Activated naive CD4-positive, alpha-beta T cell treated with anti-CD3 and anti-CD28 coated beads, Interleukin-2, amount 50 U/mL, for 72 hours (primary cell): ENCODE results near the gene NKD2. TPM values are rescaled to one million over a fixed set of nuclear protein-coding genes. Genes with fewer than 3 reads are reported as not detected.
"Not testable (repeated sequence)": the region's sequence is repeated elsewhere in the genome, so short reads cannot be mapped to it uniquely, and the experiment has no call there.

Experiments used
- ATAC-seq, 2 donors: fragments of 150-1000 bp; cut with Tn5 transposase; 2 replicates each; pipeline ENCODE4 v1.10.0; 2021; ENCODE audit warnings: mild to moderate bottlenecking in 2 of 2, moderate library complexity in 2 of 2
- DNase-seq, 2 donors: peaks; one replicate each; pipeline ENCODE4 v3.0.0; 2021 to 2022; ENCODE audit warnings: low spot score in 2 of 2
- H3K27ac Mint-ChIP-seq, 2 donors: one replicate each; pipeline ENCODE4 v1.8.0; 2022; ENCODE audit warnings: mild to moderate bottlenecking in 2 of 2, mixed read lengths in 2 of 2
- H3K36me3 Mint-ChIP-seq, 2 donors: one replicate each; pipeline ENCODE4 v1.8.0; 2022; ENCODE audit warnings: mixed read lengths in 2 of 2
- H3K9me3 Mint-ChIP-seq, 2 donors: one replicate each; pipeline ENCODE4 v1.8.0; 2022; ENCODE audit warnings: mixed read lengths in 2 of 2
- total RNA-seq, 2 donors: library from RNA; stranded (reverse); gene quantifications; one replicate each; pipeline ENCODE4 v1.2.3, GENCODE V29; 2022

Gene NKD2
- total RNA-seq, 2 donors from 2014 or later = 1.8 to 14.6 TPM

- DNase-seq (no peak), ATAC-seq (no peak)
- no peaks in the 10 kb centered on the region for H3K9me3 Mint-ChIP-seq
- H3K36me3 Mint-ChIP-seq = no peaks in the 10 kb centered on the region
- H3K27ac Mint-ChIP-seq = peak overlapping the region in 1 of 2 donors; percentile 54
These were observed 66.9 kb downstream of the NKD2 start for GRCh38 chr5:1075555-1075881.

GRCh38 chr5:1075931-1076330, 67.3 kb downstream of the NKD2 start:
- Mint-ChIP-seq H3K36me3 (no peaks in the 10 kb centered on the region), H3K27ac (peak overlapping the region in 1 of 2 donors; percentile 54), H3K9me3 (no peaks in the 10 kb centered on the region)
- DNase-seq (no peak), ATAC-seq (peak in 1 of 2 donors; percentile 7)

GRCh38 chr5:1076406-1076805, 67.8 kb downstream of the NKD2 start:
- DNase-seq (no peak), ATAC-seq (no peak)
- Mint-ChIP-seq H3K36me3 (no peaks in the 10 kb centered on the region), H3K9me3 (no peaks in the 10 kb centered on the region), H3K27ac (peak overlapping the region; percentile 54 to 68)

- ATAC-seq (no peak), DNase-seq (no peak)
- H3K27ac Mint-ChIP-seq = no peak overlapping the region
- no peaks in the 10 kb centered on the region for H3K9me3 Mint-ChIP-seq
- no peaks in the 10 kb centered on the region for H3K36me3 Mint-ChIP-seq
These were observed 68.4 kb downstream of the NKD2 start for GRCh38 chr5:1077026-1077425.

- DNase-seq (no peak), ATAC-seq (no peak)
- Mint-ChIP-seq H3K36me3 (no peaks in the 10 kb centered on the region), H3K27ac (no peak overlapping the region), H3K9me3 (no peaks in the 10 kb centered on the region)
These were observed 69.0 kb downstream of the NKD2 start for GRCh38 chr5:1077491-1078020.

- Mint-ChIP-seq H3K9me3 (no peaks in the 10 kb centered on the region), H3K27ac (no peak overlapping the region), H3K36me3 (no peaks in the 10 kb centered on the region)
- no peak for DNase-seq
- ATAC-seq = no peak
These were observed 69.6 kb downstream of the NKD2 start for GRCh38 chr5:1078206-1078605.

- Mint-ChIP-seq H3K36me3 (no peaks in the 10 kb centered on the region), H3K9me3 (no peaks in the 10 kb centered on the region), H3K27ac (peak overlapping the region in 1 of 2 donors; percentile 50)
- ATAC-seq (no peak), DNase-seq (no peak)
These were observed 70.2 kb downstream of the NKD2 start for GRCh38 chr5:1078851-1079250.

- no peaks in the 10 kb centered on the region for H3K36me3 Mint-ChIP-seq
- ATAC-seq = no peak
- H3K9me3 Mint-ChIP-seq = no peaks in the 10 kb centered on the region
- peak overlapping the region in 1 of 2 donors; percentile 50 for H3K27ac Mint-ChIP-seq
- DNase-seq = no peak
These were observed 70.9 kb downstream of the NKD2 start for GRCh38 chr5:1079486-1079885.

GRCh38 chr5:1079961-1080360, 71.4 kb downstream of the NKD2 start:
- no peak for DNase-seq
- ATAC-seq = no peak
- H3K9me3 Mint-ChIP-seq = no peaks in the 10 kb centered on the region
- no peak overlapping the region for H3K27ac Mint-ChIP-seq
- no peaks in the 10 kb centered on the region for H3K36me3 Mint-ChIP-seq

GRCh38 chr5:1080432-1080831, 71.8 kb downstream of the NKD2 start:
- Mint-ChIP-seq H3K9me3 (no peaks in the 10 kb centered on the region), H3K36me3 (no peaks in the 10 kb centered on the region), H3K27ac (peak overlapping the region; percentile 73 to 88)
- no peak for DNase-seq
- no peak for ATAC-seq

- Mint-ChIP-seq H3K9me3 (no peaks in the 10 kb centered on the region), H3K36me3 (no peaks in the 10 kb centered on the region), H3K27ac (peak overlapping the region; percentile 10 to 73)
- DNase-seq (no peak), ATAC-seq (no peak)
These were observed 72.9 kb downstream of the NKD2 start for GRCh38 chr5:1081519-1081918.

- not testable (repeated sequence) for H3K36me3 Mint-ChIP-seq, H3K27ac Mint-ChIP-seq, ATAC-seq, DNase-seq, H3K9me3 Mint-ChIP-seq
These were observed 74.4 kb downstream of the NKD2 start for GRCh38 chr5:1083026-1083425.

GRCh38 chr5:1083823-1084605, 75.4 kb downstream of the NKD2 start:
- Mint-ChIP-seq H3K27ac (peak overlapping the region in 1 of 2 donors; percentile 72), H3K36me3 (no peaks in the 10 kb centered on the region), H3K9me3 (no peaks in the 10 kb centered on the region)
- ATAC-seq (no peak), DNase-seq (no peak)

- Mint-ChIP-seq H3K36me3 (no peaks in the 10 kb centered on the region), H3K27ac (peak overlapping the region in 1 of 2 donors; percentile 72), H3K9me3 (no peaks in the 10 kb centered on the region)
- ATAC-seq (no peak), DNase-seq (no peak)
These were observed 76.8 kb downstream of the NKD2 start for GRCh38 chr5:1085391-1085790.

- no peak for DNase-seq
- Mint-ChIP-seq H3K9me3 (no peaks in the 10 kb centered on the region), H3K36me3 (no peaks in the 10 kb centered on the region), H3K27ac (peak overlapping the region; percentile 68 to 72)
- no peak for ATAC-seq
These were observed 77.5 kb downstream of the NKD2 start for GRCh38 chr5:1086137-1086536.

GRCh38 chr5:1086871-1087270, 78.3 kb downstream of the NKD2 start:
- ATAC-seq (no peak), DNase-seq (no peak)
- Mint-ChIP-seq H3K27ac (no peak overlapping the region), H3K36me3 (no peaks in the 10 kb centered on the region), H3K9me3 (no peaks in the 10 kb centered on the region)

- ATAC-seq (no peak), DNase-seq (no peak)
- Mint-ChIP-seq H3K36me3 (no peaks in the 10 kb centered on the region), H3K27ac (no peak overlapping the region), H3K9me3 (no peaks in the 10 kb centered on the region)
These were observed 78.8 kb downstream of the NKD2 start for GRCh38 chr5:1087428-1087827.

GRCh38 chr5:1088031-1088430, 79.4 kb downstream of the NKD2 start:
- Mint-ChIP-seq H3K27ac (no peak overlapping the region), H3K36me3 (no peaks in the 10 kb centered on the region)
- no peak for ATAC-seq

More at GRCh38 chr5:1088031-1088430, 79.4 kb downstream of the NKD2 start:
- H3K9me3 Mint-ChIP-seq = no peaks in the 10 kb centered on the region
- DNase-seq = no peak
